Endometrium (tissue), 2 donors: ENCODE results near the gene ZBTB45.
"Not testable (repeated sequence)": the region's sequence is repeated elsewhere in the genome, so short reads cannot be mapped to it uniquely, and the experiment has no call there.

ENCODE experiments used
- FAIRE-seq: peaks from 2 replicates; lab custom pipeline; 2012; peaks lifted over from hg19 to GRCh38; lab: Jason Lieb, UNC
- donor health status: control.
- donor health status: control.

Gene ZBTB45

DNA sequence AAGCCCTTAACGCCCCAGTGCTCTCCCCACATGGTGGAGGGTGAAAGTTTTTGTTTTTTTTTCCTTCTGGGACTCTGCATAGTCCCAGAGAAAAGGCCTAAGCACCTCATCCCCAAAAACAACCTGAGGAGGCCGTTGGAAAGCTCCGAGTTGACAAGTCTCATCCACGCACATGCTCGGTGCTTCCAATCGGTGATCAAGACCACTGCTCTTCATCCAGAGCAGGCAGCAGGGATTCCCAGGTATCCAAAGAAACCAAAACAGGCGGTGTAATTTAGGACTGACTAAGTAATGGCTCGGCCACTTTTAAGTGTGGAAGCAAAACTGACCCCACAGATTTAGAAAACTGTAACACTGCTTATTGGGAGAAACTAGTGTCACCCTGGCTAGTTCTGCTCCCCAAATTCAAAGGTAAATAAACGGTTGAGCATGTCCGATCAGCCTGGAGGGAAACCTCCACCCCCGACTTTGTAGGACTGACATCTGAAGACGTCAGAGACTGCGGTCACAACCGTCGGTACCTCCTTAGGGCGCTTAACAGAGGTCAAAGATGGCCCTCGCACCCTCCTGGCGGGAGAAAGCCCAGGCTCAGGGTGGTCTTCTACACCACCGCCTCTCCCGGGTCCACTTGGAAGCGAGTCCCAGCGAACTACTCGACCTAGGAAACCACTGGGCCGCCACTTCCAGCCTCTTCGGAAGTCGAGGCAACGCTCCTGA is 44.5 kb downstream of the ZBTB45 start:
- no peak for FAIRE-seq

DNA sequence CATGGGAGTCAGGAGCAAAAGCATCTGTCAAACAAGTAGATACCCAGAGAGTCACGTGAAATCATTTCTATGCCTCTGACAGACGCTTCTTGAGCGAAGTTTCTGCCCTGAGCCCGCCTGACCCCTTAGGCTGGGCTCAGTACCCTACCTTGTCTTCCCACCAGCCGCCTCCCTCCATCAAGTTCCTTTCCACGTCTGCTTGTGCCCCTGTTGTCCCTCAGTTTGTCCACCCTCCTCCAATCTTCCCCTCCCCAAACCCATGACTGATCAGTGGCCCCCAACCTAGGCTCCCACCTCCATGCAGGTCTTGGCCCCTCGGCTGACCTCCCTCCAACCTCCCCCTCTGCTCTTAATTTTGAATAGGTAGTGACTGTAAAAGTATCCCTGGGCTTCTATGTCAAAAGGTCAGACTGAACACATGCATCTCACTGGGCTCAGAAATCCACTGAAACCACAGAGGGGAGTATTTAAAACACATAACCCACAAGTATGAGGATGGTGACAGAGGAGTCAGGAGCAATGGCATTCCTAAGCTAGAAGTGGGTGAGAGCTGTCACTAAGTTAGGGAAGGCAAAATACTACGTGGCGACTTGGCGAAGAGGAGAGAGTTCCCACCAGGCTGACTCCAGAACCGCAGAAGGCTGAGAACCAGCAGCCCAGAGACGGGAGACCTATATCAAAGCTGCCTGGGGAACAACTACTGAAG is 45.2 kb downstream of the ZBTB45 start:
- no peak for FAIRE-seq

DNA sequence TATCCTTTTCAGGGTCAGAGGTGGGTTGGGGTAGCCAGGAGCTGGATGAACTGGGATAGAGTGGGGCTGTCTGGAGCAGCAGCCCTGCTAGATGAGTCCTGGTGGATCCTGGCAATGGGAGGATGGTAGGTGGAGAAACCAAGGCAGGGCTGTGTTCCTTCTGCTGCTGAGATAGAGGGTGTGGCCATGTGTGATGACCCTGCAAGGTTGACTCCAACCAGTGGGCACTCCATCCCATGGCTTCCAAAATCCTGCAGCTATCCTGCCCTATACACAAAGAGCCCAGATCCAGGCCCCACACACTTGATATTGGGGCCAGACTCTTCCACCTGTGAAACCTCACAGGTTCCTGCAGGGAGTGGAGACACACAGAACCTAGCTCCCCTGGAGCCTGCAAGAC is 45.8 kb downstream of the ZBTB45 start:
- no peak for FAIRE-seq

DNA sequence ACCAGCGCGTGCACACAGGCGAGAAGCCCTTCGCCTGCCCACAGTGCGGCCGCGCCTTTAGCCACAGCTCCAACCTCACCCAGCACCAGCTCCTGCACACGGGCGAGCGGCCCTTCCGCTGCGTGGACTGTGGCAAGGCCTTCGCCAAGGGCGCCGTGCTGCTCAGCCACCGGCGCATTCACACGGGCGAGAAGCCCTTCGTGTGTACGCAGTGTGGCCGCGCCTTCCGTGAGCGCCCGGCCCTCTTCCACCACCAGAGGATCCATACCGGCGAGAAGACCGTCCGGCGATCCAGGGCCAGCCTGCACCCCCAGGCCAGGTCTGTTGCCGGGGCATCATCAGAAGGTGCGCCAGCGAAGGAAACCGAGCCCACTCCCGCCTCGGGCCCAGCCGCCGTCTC is 47.9 kb downstream of the ZBTB45 start:
- FAIRE-seq: no peak

DNA sequence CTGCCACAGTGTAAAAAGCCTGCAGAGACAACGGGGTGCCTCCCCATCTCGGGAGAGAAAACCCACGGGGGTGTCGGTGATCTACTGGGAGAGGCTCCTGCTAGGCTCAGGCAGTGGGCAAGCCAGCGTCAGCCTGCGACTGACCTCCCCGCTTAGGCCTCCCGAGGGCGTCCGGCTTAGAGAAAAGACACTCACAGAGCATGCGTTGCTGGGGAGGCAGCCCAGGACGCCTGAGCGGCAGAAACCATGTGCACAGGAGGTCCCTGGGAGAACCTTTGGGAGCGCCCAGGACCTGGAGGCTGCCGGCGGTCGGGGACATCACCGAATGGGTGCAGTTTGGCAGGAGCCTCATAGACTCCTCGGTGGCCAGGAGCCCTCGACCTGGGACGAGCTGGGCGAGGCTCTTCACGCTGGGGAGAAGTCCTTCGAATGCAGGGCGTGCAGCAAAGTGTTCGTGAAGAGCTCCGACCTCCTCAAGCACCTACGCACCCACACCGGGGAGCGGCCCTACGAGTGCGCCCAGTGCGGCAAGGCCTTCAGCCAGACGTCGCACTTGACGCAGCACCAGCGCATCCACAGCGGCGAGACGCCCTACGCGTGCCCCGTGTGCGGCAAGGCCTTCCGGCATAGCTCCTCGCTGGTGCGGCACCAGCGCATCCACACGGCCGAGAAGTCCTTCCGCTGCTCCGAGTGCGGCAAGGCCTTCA is 48.6 kb downstream of the ZBTB45 start:
- not testable (repeated sequence) for FAIRE-seq

DNA sequence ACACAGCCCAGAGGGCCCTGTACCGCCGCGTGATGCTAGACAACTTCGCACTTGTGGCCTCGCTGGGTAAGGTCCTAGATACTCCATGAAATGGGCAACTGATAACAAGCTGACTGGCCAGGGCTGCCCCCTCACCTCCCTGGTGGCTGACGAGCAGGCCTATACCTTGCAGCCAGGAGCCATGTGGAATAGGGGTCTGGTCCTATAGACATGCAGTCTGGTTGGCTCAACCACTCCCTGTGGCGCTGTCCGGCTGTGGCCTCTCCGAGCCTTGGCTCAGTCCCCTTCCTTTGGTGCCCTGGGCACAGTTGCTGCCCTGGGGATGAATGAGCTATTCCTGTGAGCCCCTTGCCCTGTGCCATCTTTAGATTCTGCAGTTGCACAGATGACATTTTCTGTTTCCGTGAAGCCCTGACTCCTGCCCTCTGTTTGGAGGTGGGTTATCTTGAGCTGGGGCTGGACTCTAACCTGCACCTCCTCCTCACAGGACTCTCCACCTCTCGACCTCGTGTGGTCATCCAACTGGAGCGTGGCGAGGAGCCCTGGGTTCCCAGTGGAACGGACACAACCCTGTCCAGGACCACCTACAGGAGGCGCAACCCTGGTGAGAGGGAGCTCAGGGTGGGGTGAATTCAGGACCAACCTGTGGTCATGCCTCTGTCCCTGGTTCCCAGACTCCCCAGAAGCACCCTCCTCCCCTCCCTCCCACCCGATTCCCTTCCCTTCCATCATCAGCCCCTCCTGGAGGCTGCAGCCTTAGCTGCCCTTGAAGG is 50.2 kb downstream of the ZBTB45 start:
- FAIRE-seq: no peak

DNA sequence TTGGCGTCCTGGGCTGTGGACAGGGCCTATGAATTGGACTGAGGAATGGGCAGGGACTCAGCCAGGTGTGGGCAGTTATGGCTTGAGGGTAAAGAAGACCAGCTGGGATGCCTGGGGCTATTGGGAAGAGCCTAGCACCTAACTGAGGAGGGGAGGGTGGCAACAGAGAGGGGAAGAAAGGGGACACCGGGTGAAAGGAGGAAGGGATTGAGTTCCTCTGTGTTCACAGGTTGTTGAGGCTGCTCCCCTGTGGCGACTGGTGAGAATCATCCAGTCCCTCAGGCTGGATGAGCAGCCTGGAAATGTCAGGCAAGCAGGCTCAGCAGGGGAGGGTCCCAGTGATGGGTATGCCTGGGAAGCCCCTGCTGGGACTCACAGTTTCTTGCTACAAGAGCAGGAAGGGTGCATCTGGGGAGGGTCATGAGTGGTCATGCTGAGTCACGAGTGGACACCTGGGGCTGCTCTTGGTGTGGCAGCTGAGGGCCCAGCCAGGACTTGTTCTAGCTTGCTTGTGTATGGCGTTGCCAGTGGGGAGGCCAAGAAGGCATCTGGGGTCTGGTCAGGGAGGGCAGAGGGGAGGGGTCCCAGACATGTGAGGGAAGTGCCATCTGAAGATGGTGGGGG is 51.3 kb downstream of the ZBTB45 start:
- no peak for FAIRE-seq

DNA sequence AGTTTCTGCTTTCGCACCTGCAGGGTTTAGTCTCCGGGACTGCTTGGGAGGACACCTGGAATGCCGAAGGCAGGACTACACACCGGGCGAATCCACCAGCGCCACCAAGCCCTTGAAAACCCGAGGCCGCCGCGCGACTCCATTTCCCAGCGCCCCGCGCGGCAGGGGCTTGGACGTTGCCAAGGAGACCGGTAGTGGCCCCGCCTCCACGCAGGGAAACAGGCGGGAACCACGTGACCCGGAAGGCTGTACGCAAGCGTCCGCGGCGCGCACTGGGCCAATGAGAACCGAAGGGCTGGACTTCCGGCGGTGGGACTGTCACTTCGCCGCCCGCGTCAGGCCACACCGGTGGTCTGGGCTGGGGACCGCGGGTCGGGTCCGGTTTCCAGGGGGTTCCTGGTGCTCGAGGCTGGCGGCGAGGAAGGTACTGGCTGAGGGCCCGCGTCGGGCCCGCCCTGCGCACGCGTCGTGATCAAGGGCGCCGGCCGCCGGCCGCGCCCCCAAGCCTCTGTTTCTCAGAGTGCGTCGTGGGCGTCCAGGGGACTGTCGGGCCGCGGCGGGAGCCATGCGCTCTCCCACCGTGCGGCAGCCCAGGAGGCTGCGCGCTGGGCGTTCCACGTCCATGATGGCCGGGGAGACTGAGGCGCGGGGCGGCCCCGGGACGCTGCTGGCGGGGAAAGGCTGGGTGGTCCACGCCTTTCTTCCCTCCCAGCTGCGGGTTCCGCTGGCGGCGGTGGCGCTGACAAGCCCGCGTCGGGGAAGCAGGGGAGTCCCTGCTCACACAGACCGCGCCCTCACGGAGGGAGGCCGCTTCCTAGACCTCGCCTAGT is 52.6 kb downstream of the ZBTB45 start, which contains the start of gene ZNF324:
Gene ZNF324, plus strand, starts transcription at position 321 of the 830 bp plus-strand sequence. CDS start 2,106 bp downstream, outside the sequence.
- peak; percentile 96 for FAIRE-seq

DNA sequence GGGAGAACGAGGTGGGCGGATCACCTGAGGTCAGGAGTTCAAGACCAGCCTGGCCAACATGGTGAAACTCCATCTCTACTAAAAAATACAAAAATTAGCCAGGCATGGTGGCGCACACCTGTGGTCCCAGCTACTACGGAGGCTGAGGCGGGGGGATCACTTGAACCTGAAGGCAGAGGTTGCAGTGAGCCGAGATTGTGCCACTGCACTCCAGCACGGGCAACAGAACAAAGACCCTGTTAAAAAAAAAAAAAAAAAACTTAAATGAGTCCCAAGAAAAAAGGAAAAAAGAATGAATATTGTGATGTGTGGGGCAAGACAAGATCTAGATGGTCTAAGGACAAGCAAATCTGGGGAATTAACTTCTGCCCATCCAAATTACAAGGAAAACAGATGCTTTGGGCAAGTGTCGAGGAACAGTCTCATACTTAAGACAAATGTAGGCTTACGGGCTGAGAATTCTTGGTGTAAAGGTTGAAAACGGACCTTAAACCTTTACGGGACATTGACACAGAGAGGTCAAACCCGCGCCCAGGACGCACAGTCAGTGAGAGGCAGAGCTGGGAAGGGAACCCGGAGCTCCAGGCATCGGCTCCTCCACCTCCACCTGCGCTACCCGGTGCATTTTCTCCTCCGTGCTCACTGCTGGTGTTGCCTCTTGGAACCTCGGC is 53.4 kb downstream of the ZBTB45 start:
- FAIRE-seq: no peak
